ENCODE results near the gene SULT2B1. TPM values are rescaled to one million over a fixed set of nuclear protein-coding genes. Genes with fewer than 3 reads are reported as not detected.
A peak's percentile ranks its signal among the peaks of the same experiment; 100 is the strongest.

SULT2B1 gene
- polyA plus RNA-seq, 2 of the 4 experiments (the other 2 are of a cell fraction) = 22.2 to 34.3 TPM

- no peak for TF ChIP-seq POLR2A (IDR thresholded peaks at IDR 0.05; ENCODE audit: low read length)
- no peak for TF ChIP-seq MAX (IDR thresholded peaks at IDR 0.05)
- TF ChIP-seq HOXB5 (CRISPR knock-in tag; IDR thresholded peaks at IDR 0.05) = no peak
- no peak for TF ChIP-seq FOXS1 (CRISPR knock-in tag; IDR thresholded peaks at IDR 0.05)
- no peak for TF ChIP-seq ATOH8 (CRISPR knock-in tag; IDR thresholded peaks at IDR 0.05; ENCODE audit: low read depth)
- no peak for TF ChIP-seq RCOR1 (IDR thresholded peaks at IDR 0.05; ENCODE audit: low read depth, low read length)
- no peak for TF ChIP-seq FOSL2 (IDR thresholded peaks at IDR 0.05)
- no peak for TF ChIP-seq FOSL2 (CRISPR knock-in tag; IDR thresholded peaks at IDR 0.05)
- no peak for TF ChIP-seq EP300 (IDR thresholded peaks at IDR 0.05)
These were observed 42.3 kb upstream of the SULT2B1 start (continued) for GRCh38 chr19:48509467-48510194.

- ChIA-PET POLR2A (interaction anchor here (0.6 to 1.1 kb wide), 3 partner anchors 23 to 109 kb away, joined by 3 read pairs; partner anchors contain the start of gene SPHK2), CTCF (interaction anchor here (1.1 to 9.6 kb wide), 10 partner anchors 8 to 98 kb away, joined by 3 to 618 read pairs (median 18); partner anchors contain the start of gene SPACA4)
- H3K4me3 ChIP-seq = peak overlapping the region; percentile 34
- TF ChIP-seq FOSB (CRISPR knock-in tag; IDR thresholded peaks at IDR 0.05) (no peak), MAZ (IDR thresholded peaks at IDR 0.05; ENCODE audit: borderline replicate concordance, low read depth, low read length) (no peak), NFE2L2 (conservative IDR thresholded peaks at IDR 0.05; ENCODE audit: low read length) (0 out of 2 replicates have a peak, but pooled peaks have one; percentile 12), HOXB5 (CRISPR knock-in tag; IDR thresholded peaks at IDR 0.05) (no peak), CHD4 (IDR thresholded peaks at IDR 0.05; ENCODE audit: borderline replicate concordance) (no peak), CHD2 (IDR thresholded peaks at IDR 0.05; ENCODE audit: low read length, partially characterized antibody) (peak; percentile 42), CTCF (IDR thresholded peaks at IDR 0.05) (no peak), NPAS2 (CRISPR knock-in tag; IDR thresholded peaks at IDR 0.05; ENCODE audit: borderline replicate concordance) (no peak), ELK1 (IDR thresholded peaks at IDR 0.05; ENCODE audit: low read depth, low read length) (no peak), HDAC2 (IDR thresholded peaks at IDR 0.05) (no peak), NR3C1 (IDR thresholded peaks at IDR 0.05) (no peak), CBX8 (IDR thresholded peaks at IDR 0.05) (no peak), EP300 (IDR thresholded peaks at IDR 0.05) (no peak), RNF2 (IDR thresholded peaks at IDR 0.05; ENCODE audit: borderline replicate concordance, low read depth) (no peak), SMC3 (IDR thresholded peaks at IDR 0.05) (no peak)
- TF ChIP-seq, protein P1, sequence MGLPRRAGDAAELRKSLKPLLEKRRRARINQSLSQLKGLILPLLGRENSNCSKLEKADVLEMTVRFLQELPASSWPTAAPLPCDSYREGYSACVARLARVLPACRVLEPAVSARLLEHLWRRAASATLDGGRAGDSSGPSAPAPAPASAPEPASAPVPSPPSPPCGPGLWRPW (IDR thresholded peaks at IDR 0.05) = no peak
- no peaks in the 10 kb centered on the region for H3K9me3 ChIP-seq
- peaks cover 29% of the 10 kb centered on the region for H3K4me1 ChIP-seq
- peak overlapping the region; percentile 56 to 92 for H3K27ac ChIP-seq
- FAIRE-seq = no peak
- peak; percentile 37 to 67; a peak in 5 of 6 replicates for ATAC-seq
- 32% methylated on average over 22 of the region's 24 CpGs for WGBS (ENCODE audit: missing lambda C conversion rate)
- H3K4me2 ChIP-seq = peak overlapping the region; percentile 86
- DNase-seq (ENCODE audit: low read depth in 1 of 2, low spot score in 1 of 2) = peak in 1 of 2 experiments; percentile 77
These were observed 41.3 kb upstream of the SULT2B1 start for GRCh38 chr19:48510421-48511268.

Data from A549 (cell line).